Renal cortex interstitium (tissue), 11 donors: ENCODE measurements around the gene PURA. TPM values are rescaled to one million over a fixed set of nuclear protein-coding genes. Genes with fewer than 3 reads are reported as not detected.
"Not testable (repeated sequence)": the region's sequence is repeated elsewhere in the genome, so short reads cannot be mapped to it uniquely, and the experiment has no call there.

Source experiments
- DNase-seq, 11 donors: peaks; one replicate each; pipeline ENCODE4 v3.0.0-alpha.2; 2013; ENCODE audit warnings: low read depth in 9 of 11, low spot score in 4 of 11; ENCODE audit errors: extremely low read depth in 1 of 11
- polyA plus RNA-seq, 3 donors: library from polyadenylated mRNA; unstranded; fragments of 120-200 nt; gene quantifications; one replicate each; pipeline ENCODE4 v1.2.1, GENCODE V29; 2013; ENCODE audit not compliant: insufficient read length in 3 of 3

The PURA gene
- polyA plus RNA-seq, 3 donors: 11.8 to 15.6 (median 11.9) TPM

DNA sequence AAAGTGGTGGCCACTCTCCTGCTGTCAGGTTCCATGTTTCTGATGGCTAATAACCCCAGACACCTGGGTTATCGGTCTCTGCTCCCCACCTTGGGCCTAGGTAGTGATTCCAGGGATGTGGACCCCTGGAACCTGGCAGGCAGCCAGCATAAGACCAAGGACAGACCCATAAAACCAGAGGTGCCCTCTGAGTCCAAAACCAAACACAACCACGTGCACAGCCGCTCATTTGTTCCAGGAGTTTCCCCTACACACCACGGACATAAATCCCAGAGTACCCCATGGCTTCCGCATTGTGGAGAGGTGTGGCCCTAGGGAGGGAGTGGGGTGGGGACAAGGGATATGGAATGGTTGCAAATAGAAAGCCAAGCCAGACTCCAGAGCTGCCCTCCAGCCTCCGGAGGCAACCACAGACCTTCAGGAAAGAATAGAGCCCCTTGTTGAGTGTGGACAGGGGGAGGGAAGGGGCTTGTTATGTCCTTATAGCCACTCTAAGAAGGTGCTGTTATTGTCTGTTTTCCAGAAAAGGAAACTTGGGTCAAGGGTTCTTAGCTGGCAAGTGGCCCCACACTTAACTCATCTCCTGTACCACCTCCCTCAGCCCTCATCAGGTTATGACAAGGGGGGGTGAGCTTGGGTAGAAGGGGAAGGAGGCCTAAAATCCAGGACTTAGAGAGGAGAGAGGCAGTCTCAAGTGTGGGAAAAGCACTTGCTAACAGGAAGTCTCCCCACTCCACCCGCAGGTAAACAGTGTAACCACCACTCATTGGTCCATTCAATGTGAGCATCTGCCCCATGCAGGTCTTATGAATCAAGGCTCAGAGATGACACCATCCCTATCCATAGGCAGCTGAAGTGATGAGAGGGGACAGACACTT is 37.5 kb downstream of the PURA start:
- DNase-seq: no peak

DNA sequence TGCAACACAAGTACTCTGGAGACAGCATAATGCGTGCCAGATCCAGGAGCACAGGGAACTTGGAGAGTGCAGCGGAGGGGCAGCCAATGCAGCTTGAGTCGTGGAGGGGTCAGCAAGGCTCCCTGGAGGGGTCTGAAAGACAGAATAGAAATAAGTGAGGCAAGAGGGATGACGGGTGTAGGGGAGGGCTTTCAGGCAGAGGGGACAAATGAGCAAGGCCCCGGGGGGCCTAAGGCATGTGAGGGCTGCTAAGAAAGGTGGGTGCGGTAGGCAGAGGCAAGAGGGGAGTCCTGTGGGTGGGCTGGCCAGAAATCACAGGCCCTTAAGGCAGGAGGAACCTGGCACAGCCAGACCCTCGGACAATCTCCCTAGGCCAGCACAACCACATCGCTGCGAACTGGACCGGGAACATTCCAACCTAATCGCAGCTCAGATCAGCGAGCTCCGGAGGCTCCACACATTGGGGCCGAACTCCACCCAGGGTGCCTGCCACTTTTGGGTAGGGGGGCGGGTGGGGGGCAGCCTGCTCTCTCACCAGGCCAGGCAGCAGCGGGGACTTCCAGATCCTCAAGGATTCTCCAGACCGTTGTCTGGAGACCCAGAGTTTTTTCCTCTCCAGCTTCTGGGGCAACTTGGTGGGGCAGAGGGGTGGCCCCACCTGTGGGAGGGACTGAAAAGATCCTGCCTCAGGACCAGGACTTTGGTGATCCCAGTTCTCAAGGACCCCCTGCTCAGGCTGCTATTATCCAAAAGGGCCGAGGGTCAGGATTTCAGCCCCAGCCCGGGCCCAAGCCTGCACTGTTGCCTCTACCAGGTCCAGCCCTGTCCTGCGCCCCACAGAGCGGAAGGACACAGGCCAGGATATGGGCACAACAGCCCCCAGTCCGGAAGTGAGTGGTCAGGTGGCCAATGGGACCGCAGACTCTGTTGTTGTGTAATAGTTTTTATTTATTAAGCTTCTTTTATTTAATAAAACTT is 38.4 kb downstream of the PURA start:
- no peak for DNase-seq

DNA sequence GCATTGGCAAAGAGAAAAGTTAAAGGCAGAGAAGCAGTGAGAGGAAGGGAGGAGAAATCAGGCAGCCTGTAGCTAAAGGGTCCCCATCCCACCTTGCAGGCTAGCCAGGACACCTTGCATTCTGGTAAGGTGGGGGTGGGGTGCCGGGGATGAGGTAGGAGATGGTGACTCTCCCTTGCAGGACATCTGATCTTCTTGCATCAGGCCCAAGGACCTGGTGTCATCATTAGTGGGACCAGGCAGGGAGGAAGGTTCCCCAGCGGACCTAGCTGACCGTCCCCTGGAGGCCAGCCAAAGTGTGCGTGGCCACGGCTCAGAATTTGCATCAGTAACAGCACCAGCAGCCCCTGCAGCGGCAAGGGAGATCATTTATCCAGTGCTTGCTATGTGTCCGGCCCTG is 39.3 kb downstream of the PURA start:
- no peak for DNase-seq

DNA sequence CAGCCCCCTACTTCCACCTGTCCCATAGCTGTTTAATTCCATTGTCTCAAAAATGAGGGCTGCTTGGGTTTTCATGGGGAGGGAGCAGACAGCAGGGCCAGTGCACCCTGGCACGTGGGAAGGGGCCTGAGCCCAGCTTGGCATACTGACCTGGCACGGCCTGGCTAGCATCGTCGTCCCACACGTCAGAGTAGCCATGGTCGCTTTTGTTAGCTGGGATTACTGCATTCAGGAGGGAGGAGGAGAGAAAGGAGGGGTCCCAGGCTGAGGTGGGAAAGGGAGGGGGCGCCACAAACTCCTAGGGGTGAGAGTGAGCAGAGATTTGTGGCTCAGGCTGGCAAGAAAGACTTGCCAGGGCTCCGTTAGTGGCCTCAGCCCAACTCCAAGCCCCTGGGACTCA is 40.0 kb downstream of the PURA start:
- DNase-seq: no peak

DNA sequence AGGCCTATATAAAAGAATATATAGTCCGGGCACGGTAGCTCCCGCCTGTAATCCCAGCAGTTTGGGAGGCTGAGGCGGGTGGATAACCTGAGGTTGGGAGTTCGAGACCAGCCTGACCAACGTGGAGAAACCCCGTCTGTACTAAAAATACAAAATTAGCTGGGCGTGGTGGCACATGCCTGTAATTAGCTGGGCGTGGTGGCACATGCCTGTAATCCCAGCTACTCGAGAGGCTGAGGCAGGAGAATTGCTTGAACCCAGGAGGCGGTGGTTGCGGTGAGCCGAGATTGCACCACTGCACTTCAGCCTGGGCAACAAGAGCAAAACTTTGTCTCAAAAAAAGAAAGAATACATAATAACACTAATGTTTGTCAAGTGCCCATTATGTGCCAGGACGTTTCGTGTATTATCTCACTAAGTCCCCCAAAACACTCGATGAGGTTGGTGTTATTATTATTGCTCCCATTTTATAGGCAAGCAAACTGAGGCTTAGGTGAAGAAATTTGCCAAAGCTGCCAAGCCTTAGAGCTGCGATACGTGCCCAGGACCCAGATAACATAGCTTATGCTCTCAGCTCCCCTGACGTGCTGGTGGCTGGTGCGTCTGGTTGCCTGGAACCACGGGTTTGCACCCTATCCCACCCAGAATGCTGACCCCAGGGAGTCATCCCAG is 40.9 kb downstream of the PURA start:
- DNase-seq: not testable (repeated sequence)

DNA sequence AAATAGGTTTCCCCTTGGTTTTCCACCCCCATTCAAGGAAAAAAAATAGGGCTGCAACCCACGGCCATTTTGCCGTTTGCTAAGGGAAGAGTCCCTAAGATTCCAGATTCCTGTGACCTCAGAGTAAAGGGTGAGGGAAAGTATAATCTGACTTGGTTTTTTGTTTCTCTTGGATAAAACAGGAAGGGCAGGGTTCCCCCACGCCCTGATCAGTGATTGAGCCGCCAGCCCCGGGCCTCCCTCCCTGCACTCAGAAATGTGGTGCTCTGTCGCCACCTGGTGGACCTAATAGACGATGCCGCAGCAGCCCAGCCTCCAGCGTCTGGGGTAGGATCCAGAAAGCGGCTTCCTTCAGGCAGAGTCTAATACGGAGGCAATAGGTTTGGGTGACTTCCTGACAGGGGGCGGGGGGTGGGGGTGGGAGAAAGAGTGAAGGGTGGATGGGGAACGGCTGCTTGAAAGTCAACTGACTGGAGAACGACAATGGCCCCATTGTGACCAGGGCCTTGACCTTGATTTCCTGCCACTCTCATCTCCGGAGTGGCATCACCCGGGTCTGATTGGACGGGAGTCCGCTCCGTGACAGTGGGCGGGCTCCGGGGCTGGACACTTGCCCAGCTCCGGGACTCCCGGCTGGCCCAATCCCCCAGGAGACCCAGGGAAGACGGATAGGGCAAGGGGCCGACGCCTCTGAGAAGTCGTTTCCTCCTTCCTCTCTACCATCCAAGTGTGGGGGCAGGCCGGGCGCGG is 43.3 kb downstream of the PURA start:
- DNase-seq: peak; percentile 56 to 89 (median 81)

DNA sequence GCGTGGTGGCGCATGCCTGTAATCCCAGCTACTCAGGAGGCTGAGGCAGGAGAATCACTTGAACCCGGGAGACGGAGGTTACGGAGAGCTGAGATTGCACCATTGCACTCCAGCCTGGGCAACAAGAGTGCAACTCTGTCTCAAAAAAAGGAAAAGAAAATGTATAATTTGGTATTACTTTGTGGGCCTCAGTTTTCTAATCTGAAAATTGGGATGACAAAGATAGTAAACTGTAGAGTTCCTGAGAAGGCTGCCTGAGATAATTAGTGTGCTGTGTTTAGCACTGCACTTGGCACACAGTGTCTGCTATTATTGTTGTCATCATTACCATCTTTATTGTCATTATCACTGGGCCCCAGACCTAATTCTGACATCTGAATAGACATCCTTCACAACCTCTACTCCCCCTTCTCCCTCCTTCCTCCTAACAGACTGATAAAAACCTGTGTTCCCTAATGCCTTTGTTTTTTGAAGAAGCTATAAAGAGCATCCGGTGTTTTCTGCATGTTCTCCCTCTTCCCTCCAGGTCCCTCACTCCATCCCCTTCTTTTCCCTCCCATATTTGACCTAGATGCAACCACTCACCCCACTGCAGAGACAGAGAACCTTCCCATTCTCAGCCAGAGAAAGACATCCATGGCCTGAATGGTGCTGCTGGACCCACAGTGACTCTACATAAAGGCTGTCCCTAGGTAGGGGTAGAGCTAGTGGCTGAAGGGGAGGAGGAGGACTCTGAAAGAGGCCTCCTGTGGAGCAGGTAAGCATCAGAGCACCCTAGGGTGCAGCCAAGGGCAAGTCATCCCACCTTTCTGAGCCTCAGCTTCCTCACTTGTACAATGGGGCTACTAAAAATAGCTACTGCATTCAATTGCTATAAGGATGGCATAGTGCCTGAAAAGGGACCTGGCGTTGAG is 45.4 kb downstream of the PURA start:
- no peak for DNase-seq

DNA sequence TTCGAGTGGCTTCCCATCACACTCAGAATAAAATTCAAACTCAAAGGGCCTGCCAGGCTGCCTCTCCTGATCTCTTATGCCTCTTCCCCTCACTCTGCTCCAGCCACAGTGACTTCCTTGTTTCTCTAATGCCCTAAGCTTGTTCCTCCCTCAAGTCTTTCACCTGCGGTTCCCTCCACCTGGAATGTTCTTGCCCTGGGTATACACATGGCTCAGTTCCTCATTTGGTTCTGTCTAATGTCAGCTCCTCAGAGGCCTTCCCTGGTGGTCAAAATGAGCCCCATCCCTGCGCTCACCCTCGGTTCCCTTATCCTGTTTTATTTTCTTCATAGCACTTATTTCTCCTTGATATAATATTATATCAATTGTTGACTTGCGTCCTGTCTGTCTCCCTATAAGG is 48.4 kb downstream of the PURA start:
- DNase-seq: no peak

DNA sequence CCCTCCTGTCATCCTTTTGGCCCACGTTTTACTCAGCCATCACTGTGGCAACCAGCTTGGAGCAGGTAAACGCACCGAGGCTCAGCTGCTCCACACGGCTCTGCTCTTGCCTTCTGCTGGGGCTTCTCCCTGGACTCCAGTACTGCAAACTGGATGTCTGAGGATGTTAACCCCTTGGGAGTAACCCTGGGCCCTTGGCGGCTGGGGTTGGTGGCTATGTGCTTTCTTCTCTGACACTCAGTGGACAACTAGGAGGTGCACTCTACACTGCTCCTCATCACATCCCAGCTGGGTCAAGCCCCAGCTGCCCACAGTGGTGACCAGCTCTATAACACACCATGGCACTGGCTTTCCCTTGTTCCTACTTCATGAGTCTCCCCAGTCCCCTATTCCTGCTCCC is 48.9 kb downstream of the PURA start:
- no peak for DNase-seq

DNA sequence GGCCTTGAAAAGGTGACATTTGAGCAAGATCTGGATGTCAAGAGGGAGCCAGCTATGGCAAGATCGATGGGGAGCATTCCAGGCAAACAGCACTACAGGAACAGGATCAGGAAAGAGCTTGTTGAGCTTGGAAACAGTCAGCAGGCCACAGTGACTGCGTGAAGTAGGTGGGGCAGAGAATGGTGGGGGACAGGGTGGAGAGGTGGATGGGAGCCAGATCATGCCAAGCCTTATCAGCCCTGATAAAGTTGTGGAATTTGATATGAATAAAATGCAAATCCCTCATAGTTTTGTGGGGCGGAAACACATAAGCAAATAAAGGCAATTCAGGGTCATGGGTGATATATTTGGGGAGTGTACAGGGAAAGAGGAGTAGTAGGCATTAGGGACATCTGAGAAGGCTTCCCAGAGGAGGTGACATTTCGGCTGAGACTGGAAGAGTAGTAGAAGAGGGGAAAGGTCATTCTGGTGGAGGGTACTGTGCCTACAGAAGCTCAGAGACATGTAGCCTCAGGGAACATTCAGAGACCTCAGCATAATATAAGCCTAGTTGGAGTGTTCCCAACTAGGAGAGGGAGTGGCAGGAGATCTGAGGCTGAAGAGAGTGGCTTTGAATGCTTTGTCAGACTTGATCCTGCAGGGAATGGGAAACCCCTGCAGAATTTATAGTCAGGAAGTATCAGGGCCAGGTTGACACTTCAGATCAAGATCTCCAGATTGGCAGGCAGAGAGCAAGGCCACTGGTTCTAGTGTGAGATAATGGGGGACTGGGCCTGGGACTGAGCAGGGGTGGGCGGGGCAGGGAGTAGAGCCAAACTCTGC is 51.4 kb downstream of the PURA start:
- no peak for DNase-seq

DNA sequence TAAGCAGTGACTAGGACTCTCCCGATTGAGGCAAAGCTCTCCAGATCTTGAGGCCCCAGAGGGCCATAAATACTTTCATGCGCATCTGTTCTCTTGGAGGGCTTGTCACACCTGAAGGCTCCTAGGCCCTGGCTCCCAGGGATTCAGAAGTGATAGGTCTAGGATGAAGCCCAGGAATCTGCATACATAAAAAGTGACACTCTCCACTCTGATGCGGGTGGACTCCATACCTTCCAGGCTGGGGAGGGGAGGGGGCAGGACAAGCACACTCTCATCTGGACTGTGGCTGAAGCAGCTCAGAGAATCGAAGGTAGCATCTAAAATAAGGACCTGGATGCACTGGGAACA is 52.0 kb downstream of the PURA start:
- no peak for DNase-seq

DNA sequence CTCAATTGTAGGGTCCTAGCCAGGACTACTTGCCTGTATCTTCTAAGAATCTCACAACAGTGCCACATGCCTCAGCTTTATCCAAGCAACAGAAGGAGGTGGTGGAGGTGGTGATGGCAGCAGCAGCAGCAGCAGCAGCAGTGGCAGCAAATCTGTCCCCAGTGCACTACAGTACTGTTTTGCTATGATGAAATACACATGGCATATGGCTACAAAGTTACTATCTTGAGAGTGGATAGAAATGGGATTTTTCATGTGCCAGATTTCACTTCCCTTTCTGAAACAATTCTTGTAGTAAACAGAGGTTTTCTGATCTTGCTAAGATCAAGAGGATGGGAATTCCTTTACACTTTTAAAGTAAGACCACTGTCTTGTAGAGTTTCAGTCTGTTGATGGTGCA is 53.0 kb downstream of the PURA start:
- DNase-seq: no peak

DNA sequence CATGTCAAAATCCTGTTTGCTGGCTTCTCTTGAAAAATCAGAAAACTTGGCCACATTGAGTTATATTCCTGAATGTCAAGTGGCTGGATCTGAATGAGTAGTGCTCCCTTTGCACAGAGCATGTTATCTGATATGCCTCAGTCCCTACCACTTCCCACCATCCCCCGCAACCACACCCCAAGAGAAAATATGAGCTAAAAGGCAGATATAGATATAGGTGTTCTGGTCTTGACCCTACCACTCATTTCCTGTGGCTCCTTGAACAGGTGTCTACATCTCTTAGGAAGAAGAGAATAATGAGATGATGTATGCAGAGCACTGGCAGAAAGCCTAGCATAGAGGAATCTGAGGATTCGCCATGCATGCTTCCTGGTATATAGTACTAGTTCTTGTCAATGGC is 54.5 kb downstream of the PURA start:
- DNase-seq: no peak

DNA sequence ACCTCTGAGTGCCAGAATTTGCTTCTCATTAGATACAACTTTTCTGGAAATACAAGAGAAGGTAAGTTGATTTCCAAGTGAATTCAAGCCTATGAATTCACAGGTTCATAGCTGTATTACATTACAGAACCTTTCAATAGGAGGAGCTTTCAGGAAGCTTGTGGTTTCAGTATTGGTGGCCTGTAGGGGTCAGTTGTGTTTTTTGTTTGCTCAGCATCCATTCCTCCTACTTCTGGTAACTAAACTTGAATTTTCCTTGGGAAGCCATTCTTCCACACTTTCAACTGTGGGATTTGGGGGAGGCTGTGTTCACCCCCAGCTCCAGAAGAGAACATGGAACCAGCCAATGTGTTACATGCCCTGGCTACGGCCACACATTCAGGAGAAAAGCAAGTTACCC is 55.5 kb downstream of the PURA start:
- DNase-seq: no peak

DNA sequence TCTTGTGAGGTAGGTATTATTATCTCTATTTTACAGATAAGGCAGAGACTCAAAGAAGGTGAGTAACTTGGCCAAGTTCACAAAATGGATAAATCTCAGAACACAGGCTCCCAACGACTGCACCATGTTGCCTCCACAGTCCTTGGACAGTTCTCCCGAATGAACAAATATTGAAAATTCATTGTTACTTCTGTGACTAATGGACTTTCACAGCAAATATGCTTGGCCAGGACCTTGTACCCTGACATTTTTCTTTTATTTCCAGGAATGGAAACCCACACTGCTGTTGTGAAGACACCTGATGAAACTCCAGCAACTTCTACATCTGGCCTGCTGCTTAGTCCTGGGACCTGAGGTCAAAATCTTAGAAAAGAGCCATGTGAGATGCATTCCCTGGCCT is 58.6 kb downstream of the PURA start:
- DNase-seq: no peak

DNA sequence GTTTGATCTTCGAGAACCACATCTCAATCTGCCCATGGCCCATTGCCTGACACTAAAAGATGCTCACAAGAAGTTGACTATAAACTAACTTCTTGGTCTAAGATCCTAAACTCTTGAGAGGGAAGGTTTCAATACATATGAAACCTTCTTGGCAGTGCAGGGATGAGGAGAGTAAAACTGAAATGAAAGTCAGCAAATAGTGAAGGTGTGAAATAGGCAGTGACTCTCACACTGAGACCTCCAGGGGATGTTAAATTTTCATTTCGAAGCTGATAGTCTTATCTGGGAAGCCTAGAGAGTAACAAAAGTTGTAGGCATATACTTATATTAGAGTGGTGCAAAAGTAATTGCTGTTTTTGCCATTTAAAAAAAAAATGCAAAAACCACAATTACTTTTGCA is 60.1 kb downstream of the PURA start:
- DNase-seq: no peak
